GM13977 (cell line): ENCODE measurements around the gene SHISA8.

Source experiments
- DNase-seq: peaks from one replicate; pipeline ENCODE4 v3.0.0; 2012; ENCODE audit warnings: low spot score
- in situ Hi-C: fragments of 300-500 bp; cut with MboI; formaldehyde crosslinking; loops from one replicate; pipeline ENCODE4 v1.12.0; 2022; ENCODE audit warnings: low sequenced_read_pairs, low pct_unique_long_range_greater_than_20kb, mixed read lengths, inconsistent platforms; ENCODE audit not compliant: unreplicated experiment
- TF ChIP-seq, protein P1 (sequence below): IDR thresholded peaks from 2 replicates; pipeline ENCODE4 v1.5.1; 2012; ENCODE audit warnings: mild to moderate bottlenecking, control low read depth; ENCODE audit not compliant: insufficient read depth; ENCODE audit errors: extremely low read depth, missing control alignments

Gene SHISA8

DNA sequence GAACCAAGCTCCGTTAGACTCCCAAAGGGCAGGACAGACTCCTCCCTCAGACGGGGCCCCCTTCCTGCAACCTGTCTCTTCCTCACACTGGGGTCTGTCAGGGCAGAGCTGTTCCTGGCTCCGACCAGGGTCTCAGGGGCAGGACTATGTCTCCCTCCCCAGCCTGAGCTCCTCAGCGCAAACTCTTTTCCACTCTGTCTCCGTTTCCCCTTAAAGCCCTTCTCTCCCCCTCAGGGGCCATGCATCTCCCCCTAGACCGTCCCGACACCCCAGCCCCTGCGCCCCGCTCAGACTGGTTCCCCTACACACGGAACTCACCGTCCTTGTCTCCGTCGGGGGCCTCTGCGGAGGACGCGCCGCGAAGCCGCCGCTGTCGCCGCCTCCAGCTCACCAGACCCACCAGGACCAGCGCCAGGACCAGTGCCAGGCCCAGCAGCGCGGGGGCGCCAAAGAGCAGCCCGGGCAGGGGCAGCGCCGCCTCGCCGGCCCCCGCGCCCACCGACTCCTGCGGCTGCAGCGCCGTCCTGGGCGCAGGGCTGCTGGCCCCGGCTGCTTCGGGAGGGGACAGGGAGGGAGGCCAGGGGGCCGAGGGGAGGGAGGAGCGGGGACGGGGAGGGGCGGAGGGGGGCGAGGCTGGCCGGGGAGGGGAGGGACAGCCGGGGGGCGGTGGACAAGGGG is 11.0 kb upstream of the SHISA8 start:
- TF ChIP-seq, protein P1, sequence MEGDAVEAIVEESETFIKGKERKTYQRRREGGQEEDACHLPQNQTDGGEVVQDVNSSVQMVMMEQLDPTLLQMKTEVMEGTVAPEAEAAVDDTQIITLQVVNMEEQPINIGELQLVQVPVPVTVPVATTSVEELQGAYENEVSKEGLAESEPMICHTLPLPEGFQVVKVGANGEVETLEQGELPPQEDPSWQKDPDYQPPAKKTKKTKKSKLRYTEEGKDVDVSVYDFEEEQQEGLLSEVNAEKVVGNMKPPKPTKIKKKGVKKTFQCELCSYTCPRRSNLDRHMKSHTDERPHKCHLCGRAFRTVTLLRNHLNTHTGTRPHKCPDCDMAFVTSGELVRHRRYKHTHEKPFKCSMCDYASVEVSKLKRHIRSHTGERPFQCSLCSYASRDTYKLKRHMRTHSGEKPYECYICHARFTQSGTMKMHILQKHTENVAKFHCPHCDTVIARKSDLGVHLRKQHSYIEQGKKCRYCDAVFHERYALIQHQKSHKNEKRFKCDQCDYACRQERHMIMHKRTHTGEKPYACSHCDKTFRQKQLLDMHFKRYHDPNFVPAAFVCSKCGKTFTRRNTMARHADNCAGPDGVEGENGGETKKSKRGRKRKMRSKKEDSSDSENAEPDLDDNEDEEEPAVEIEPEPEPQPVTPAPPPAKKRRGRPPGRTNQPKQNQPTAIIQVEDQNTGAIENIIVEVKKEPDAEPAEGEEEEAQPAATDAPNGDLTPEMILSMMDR: peak; percentile 93
- in situ Hi-C loops: no loop called here
- peak; percentile 68 for DNase-seq

DNA sequence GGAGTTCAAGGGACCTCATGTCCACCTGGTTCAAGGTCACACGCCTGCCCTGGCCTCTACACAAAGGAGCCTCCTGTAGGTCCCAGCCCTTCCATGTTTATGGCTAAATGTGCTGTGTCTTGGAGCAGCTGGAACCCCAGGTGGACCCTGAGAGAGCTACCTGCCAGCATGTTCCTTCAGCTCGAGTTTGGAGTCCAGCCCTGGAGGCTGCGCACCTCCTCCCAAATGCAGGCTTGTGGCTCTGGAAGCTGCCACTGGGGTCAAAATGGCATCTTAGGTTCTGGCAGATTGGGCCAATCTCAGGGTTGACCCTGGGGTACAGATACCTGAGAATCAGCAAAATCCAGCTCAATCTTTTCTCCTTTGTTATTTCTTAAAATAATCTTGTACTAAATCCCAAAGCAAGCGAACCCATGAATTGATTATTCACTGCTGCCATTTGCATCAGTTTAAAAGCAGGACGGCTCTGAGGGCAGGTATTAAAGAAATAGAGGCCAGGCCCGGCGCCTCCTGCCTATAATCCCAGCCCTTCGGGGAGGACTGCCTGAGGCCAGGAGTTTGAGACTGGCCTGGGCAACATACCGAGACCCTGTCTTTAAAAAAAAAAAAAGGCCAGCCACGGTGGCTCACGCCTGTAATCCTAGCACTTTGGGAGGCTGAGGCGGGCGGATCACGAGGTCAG is 8.9 kb upstream of the SHISA8 start:
- no peak for DNase-seq
- TF ChIP-seq, protein P1: no peak
- in situ Hi-C loops: no loop called here

GRCh38 chr22:41922940-41923594 is 8.2 kb upstream of the SHISA8 start:
- no peak for DNase-seq
- in situ Hi-C loops: no loop called here

GRCh38 chr22:41922328-41922727 is 7.5 kb upstream of the SHISA8 start:
- in situ Hi-C loops: no loop called here
- no peak for DNase-seq

More at GRCh38 chr22:41922940-41923594, 8.2 kb upstream of the SHISA8 start:
- TF ChIP-seq, protein P1: no peak

GRCh38 chr22:41920271-41920976 is 5.5 kb upstream of the SHISA8 start:
- TF ChIP-seq, protein P1: no peak
- in situ Hi-C loops: no loop called here
- peak; percentile 64 for DNase-seq

More at GRCh38 chr22:41922328-41922727, 7.5 kb upstream of the SHISA8 start:
- TF ChIP-seq, protein P1: no peak
